K562 treated with DMSO at 1 percent for 24 hours (cell line): ENCODE results near the gene CCDC171. TPM values are rescaled to one million over a fixed set of nuclear protein-coding genes. Genes with fewer than 3 reads are reported as not detected.

Source experiments
- total RNA-seq: library from RNA; unstranded; fragments of 300-600 nt; gene quantifications from 2 replicates; pipeline ENCODE4 v1.2.3, GENCODE V29; 2022; ENCODE audit warnings: low read depth; ENCODE audit not compliant: insufficient read depth

Gene CCDC171
- 0.30 and 0.49 TPM in 2 replicates for total RNA-seq

DNA sequence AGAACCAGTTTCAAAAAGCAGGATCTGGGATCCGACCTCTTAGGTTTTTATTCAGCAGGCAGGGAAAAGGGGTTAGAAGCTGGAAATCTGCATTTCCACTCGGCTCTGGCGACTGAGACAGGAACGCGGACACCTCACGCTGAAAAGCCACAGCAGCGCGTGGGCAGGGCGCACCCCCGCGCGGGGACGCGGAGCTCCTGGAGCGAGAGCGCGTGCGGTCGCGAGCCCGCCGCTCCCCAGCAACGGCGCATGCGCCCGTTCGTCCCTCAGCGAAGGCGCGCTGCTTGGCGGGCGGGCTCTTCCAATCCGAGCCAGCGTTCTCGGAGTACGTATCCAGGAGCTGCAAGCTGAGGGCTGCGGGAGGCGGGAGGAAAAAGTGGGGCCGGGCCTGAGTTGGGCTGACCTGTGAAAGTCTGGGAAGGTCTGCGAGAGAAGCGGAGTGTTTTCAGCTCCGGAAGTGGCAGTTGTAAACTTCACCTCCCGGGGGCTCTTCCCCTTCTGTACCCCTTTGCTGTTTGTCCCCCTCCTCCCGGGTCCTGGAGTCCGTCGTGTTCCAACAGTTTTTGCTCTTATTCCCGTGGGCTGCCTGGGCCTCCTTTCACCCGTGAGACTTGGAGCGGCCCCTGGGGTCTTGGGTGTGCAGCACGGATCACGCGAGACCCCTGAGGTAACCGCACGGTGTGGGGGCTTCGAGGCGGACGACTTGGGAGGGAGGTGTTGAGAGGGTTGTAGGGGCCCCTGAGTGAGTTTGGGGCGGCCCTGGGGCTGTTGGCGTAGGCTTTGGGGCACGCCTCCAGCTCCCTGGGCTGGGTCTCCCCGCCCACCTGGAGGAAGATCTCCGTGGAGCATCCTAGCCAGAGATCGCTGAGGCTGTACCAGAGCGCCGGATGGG is at the start of gene CCDC171:
Gene CCDC171 (plus strand): TSS at position 408 of the 892 bp plus-strand sequence. CDS start 11,046 bp downstream, outside the sequence.

GRCh38 chr9:15510789-15511575 is 41.9 kb upstream of the CCDC171 start, which contains the start of gene PSIP1:
Gene PSIP1 (minus strand): TSS chr9:15510970. CDS start chr9:15510188, 782 bp downstream.

Other genes starting within 250 kb of the CCDC171 start
- 1.2 and 3.1 TPM in 2 replicates for gene TTC39B, start 245.8 kb upstream of the CCDC171 start, total RNA-seq
- gene SNAPC3, start 130.2 kb upstream of the CCDC171 start, total RNA-seq: 11.5 and 13.1 TPM in 2 replicates
- gene PSIP1, start 42.1 kb upstream of the CCDC171 start, total RNA-seq: 84.7 and 106 TPM in 2 replicates